CD4-positive, alpha-beta T cell (primary cell): ENCODE data around the gene TRIP10. TPM values are rescaled to one million over a fixed set of nuclear protein-coding genes. Genes with fewer than 3 reads are reported as not detected.

Experiments
- ATAC-seq: fragments of 200-7000 bp; cut with Tn5 transposase; one replicate; pipeline ENCODE4 v1.10.0; 2022; ENCODE audit warnings: mild to moderate bottlenecking; ENCODE audit not compliant: poor library complexity
- CTCF ChIA-PET: fragments of 350-600 bp; sonication (Branson Sonifier 250); formaldehyde crosslinking; loops from one replicate; lab custom pipeline; 2021; ENCODE audit warnings: antibody characterized with exemption, inconsistent platforms; lab: Charles Lee
- POLR2A ChIA-PET: fragments of 350-600 bp; sonication (Branson Sonifier 250); formaldehyde crosslinking; loops from one replicate; lab custom pipeline; 2021; ENCODE audit warnings: antibody characterized with exemption, inconsistent platforms; lab: Charles Lee
- DNase-seq, 14 experiments: peaks; one replicate each; pipeline ENCODE4 v3.0.0-alpha.2; 2013 to 2020; ENCODE audit warnings: mixed read lengths in 2 of 14
- H3K27ac ChIP-seq, 2 donors: one replicate each; pipeline versions ENCODE4 v1.5.1 to v1.7.0; 2013; ENCODE audit warnings: low read length in 2 of 2, low read depth in 1 of 2, mild to moderate bottlenecking in 1 of 2
- H3K27me3 ChIP-seq, 2 experiments: 1 replicate in 1 of 2; 2 replicates in 1 of 2; pipeline versions ENCODE4 v1.6.1 to v1.7.0; 2013; ENCODE audit warnings: low read length in 2 of 2, control low read depth in 1 of 2, mild to moderate bottlenecking in 1 of 2, moderate library complexity in 1 of 2; ENCODE audit not compliant: insufficient read depth in 2 of 2, control insufficient read depth in 1 of 2
- H3K36me3 ChIP-seq: one replicate; pipeline ENCODE4 v1.6.1; 2013; ENCODE audit warnings: low read length, control low read depth; ENCODE audit not compliant: insufficient read depth
- H3K4me1 ChIP-seq: one replicate; pipeline ENCODE4 v1.6.1; 2013; ENCODE audit warnings: low read length, control low read depth; ENCODE audit not compliant: insufficient read depth
- H3K4me3 ChIP-seq: one replicate; pipeline ENCODE4 v1.5.1; 2013; ENCODE audit warnings: mild to moderate bottlenecking, low read length, moderate library complexity
- H3K9me3 ChIP-seq, 2 experiments: 1 replicate in 1 of 2; 2 replicates in 1 of 2; pipeline versions ENCODE4 v1.6.1 to v1.7.0; 2013; ENCODE audit warnings: low read length in 2 of 2, mild to moderate bottlenecking in 2 of 2, control low read depth in 1 of 2, moderate library complexity in 1 of 2; ENCODE audit not compliant: control insufficient read depth in 1 of 2, insufficient read depth in 1 of 2
- H3K27ac Mint-ChIP-seq: one replicate; pipeline ENCODE4 v1.8.0; 2020; ENCODE audit warnings: mixed read lengths
- H3K27me3 Mint-ChIP-seq: one replicate; pipeline ENCODE4 v1.8.0; 2021; ENCODE audit warnings: mixed read lengths
- H3K36me3 Mint-ChIP-seq: one replicate; pipeline ENCODE4 v1.8.0; 2021; ENCODE audit warnings: low read depth, mixed read lengths
- H3K4me1 Mint-ChIP-seq: one replicate; pipeline ENCODE4 v1.8.0; 2021; ENCODE audit warnings: low read depth, mixed read lengths
- H3K4me3 Mint-ChIP-seq: one replicate; pipeline ENCODE4 v1.8.0; 2020; ENCODE audit warnings: mild to moderate bottlenecking, mixed read lengths
- H3K9me3 Mint-ChIP-seq: one replicate; pipeline ENCODE4 v1.8.0; 2020; ENCODE audit warnings: mixed read lengths
- intact Hi-C, 2 experiments: fragments of 100-400 bp; cut with DNase I in 1 of 2; cut with micrococcal nuclease in 1 of 2; formaldehyde crosslinking; loops; one replicate each; pipeline versions ENCODE4 v1.15.1 to v1.9.0; 2023 to 2025; cut with DNase I, micrococcal nuclease
- total RNA-seq, 174 experiments: library from RNA in 2 of 174; stranded (reverse) in 2 of 174; gene quantifications; one replicate each; pipeline ENCODE4 v1.2.3 and lab custom pipeline; 2021 to 2026
- TF ChIP-seq, protein P1 (sequence below): fragments of 200-600 bp; IDR thresholded peaks from one replicate; pipeline ENCODE4 v1.8.0; 2022; ENCODE audit warnings: antibody characterized with exemption, mild to moderate bottlenecking

Gene TRIP10
- total RNA-seq, 2 experiments from 2014 or later: 1.6 to 1.9 TPM

DNA sequence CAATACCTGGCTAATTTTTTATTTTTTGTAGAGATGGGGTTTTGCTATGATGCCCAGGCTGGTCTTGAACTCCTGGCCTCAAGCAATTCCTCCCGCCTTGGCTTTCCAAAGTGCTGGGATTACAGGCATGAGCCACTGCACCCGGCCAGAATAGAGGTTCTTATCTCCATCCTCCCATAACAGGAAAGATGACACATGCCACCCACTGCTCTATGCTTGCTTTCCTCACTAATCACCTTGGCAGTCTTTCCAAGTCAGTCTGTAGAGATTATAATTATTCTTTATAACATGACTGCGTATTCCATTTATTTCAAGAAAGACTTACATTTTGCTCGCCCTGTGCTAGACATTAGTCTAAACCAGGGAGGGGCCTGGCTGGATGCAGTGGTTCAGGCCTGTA lies 39.7 kb downstream of the TRIP10 start:
- Mint-ChIP-seq H3K4me3 (peak overlapping the region; percentile 4), H3K9me3 (no peaks in the 10 kb centered on the region), H3K27me3 (no peaks in the 10 kb centered on the region), H3K4me1 (peaks cover 64% of the 10 kb centered on the region), H3K27ac (peak overlapping the region; percentile 47), H3K36me3 (peaks cover 70% of the 10 kb centered on the region)
- no peaks in the 10 kb centered on the region for H3K27me3 ChIP-seq
- CTCF ChIA-PET: interaction anchor here (1.1 kb wide), 1 partner anchor 12 kb away, joined by 3 read pairs; the partner anchor contains the start of gene SH2D3A
- H3K4me3 ChIP-seq: no peak overlapping the region
- no peaks in the 10 kb centered on the region for H3K9me3 ChIP-seq
- H3K36me3 ChIP-seq: peaks cover 57% of the 10 kb centered on the region
- DNase-seq (no peak), ATAC-seq (no peak)
- POLR2A ChIA-PET: interaction anchor here (1.5 kb wide), 1 partner anchor 22 kb away, joined by 5 read pairs; no protein-coding TSS in a partner anchor
- TF ChIP-seq, protein P1, sequence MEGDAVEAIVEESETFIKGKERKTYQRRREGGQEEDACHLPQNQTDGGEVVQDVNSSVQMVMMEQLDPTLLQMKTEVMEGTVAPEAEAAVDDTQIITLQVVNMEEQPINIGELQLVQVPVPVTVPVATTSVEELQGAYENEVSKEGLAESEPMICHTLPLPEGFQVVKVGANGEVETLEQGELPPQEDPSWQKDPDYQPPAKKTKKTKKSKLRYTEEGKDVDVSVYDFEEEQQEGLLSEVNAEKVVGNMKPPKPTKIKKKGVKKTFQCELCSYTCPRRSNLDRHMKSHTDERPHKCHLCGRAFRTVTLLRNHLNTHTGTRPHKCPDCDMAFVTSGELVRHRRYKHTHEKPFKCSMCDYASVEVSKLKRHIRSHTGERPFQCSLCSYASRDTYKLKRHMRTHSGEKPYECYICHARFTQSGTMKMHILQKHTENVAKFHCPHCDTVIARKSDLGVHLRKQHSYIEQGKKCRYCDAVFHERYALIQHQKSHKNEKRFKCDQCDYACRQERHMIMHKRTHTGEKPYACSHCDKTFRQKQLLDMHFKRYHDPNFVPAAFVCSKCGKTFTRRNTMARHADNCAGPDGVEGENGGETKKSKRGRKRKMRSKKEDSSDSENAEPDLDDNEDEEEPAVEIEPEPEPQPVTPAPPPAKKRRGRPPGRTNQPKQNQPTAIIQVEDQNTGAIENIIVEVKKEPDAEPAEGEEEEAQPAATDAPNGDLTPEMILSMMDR: no peak
- intact Hi-C loops: no loop called here
- peaks cover 60% of the 10 kb centered on the region for H3K4me1 ChIP-seq
- H3K27ac ChIP-seq: no peak overlapping the region

DNA sequence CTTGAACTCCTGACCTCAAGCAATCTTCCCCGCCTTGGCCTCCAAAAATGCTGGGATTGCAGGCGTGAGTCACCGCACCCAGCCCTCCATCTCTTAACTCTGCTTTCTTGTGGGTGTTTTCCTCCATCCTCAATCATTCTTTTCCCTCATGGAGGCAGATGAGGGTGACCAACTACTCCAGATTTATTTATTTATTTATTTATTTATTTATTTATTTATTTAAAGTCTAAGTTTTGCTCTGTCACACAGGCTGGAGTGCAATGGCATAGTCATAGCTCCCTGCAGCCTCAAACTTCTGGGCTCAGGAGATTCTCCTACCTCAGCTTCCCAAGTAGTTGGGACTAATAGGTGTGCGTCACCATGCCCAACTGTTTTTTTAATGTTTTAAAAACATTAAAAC lies 47.9 kb downstream of the TRIP10 start:
- no peak overlapping the region for H3K4me3 ChIP-seq
- TF ChIP-seq, protein P1: no peak
- peaks cover 52% of the 10 kb centered on the region for H3K4me1 ChIP-seq
- no peaks in the 10 kb centered on the region for H3K27me3 ChIP-seq
- no peak for ATAC-seq
- no peak for DNase-seq
- H3K36me3 ChIP-seq: peaks cover 39% of the 10 kb centered on the region
- H3K9me3 ChIP-seq: no peaks in the 10 kb centered on the region
- no peaks in the 10 kb centered on the region for H3K9me3 Mint-ChIP-seq
- H3K4me3 Mint-ChIP-seq: no peak overlapping the region
- intact Hi-C loops: no loop called here
- peak overlapping the region; percentile 27 for H3K27ac Mint-ChIP-seq
- H3K36me3 Mint-ChIP-seq: peaks cover 77% of the 10 kb centered on the region
- H3K27me3 Mint-ChIP-seq: no peaks in the 10 kb centered on the region
- H3K4me1 Mint-ChIP-seq: peaks cover 64% of the 10 kb centered on the region
- POLR2A ChIA-PET: interaction anchor here (0.7 kb wide), 1 partner anchor 14 kb away, joined by 3 read pairs; no protein-coding TSS in a partner anchor
- CTCF ChIA-PET: no interaction called here
- H3K27ac ChIP-seq: no peak overlapping the region

DNA sequence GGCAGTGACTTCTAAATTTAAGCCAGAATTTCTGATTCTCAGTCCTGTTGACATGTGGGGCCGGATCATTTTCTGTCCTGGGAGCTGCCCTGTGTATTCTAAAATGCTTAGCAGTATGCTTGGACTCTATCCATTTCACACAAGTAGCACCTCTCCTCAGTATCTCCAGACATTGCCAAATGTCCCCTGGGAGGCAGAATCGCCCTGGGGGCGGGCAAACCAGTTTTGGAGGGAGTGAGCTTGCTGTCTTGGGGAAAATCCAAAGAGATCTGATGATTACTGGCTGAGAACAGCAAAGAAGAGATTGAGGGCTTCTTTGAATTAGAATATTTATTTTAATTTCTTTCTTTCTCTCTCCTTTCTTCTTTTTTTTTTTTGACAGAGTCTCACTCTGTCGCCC lies 49.4 kb downstream of the TRIP10 start:
- ChIA-PET POLR2A (no interaction called here), CTCF (no interaction called here)
- Histone ChIP-seq H3K27ac (peak overlapping the region in 1 of 2 donors; percentile 4), H3K9me3 (no peaks in the 10 kb centered on the region), H3K27me3 (no peaks in the 10 kb centered on the region), H3K36me3 (peaks cover 45% of the 10 kb centered on the region), H3K4me1 (peaks cover 56% of the 10 kb centered on the region), H3K4me3 (no peak overlapping the region)
- peaks cover 69% of the 10 kb centered on the region for H3K4me1 Mint-ChIP-seq
- TF ChIP-seq, protein P1: no peak
- intact Hi-C loops: no loop called here
- DNase-seq: no peak
- H3K27ac Mint-ChIP-seq: peak overlapping the region; percentile 79
- peak overlapping the region; percentile 42 for H3K4me3 Mint-ChIP-seq
- no peaks in the 10 kb centered on the region for H3K27me3 Mint-ChIP-seq
- no peaks in the 10 kb centered on the region for H3K9me3 Mint-ChIP-seq
- peaks cover 79% of the 10 kb centered on the region for H3K36me3 Mint-ChIP-seq
- no peak for ATAC-seq
